ENCODE data around the gene THADA. TPM values are rescaled to one million over a fixed set of nuclear protein-coding genes. Genes with fewer than 3 reads are reported as not detected.

The THADA gene
- total RNA-seq, 2 experiments from 2014 or later: 31.2 to 32.3 TPM

GRCh38 chr2:43363120-43363519 lies 232.7 kb downstream of the THADA start:
- no TSS peak for BruUV-seq (replicated peaks)
- intact Hi-C loops (cut with micrococcal nuclease; ENCODE audit: unreplicated experiment): no loop called here
- CTCF ChIA-PET (ENCODE audit: unreplicated experiment): no interaction called here

DNA sequence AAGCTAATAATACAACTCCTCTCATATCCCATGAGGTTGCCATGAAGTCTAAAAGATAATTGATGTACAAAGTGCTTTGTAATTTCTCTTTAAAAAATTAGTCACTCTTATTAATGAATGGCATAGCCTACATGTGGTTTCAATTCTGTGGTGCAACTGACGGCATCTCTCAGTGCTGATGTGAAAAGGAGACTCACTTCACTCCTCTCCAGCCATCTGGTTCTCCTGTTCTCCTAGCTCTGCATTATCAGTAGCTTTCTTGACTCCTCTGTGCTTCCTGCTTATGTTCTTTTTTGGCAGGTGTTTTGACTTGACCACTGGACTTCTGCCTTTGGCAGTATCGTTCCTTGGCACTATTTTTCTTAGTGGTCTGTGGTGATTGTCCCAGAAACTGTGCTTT lies 234.6 kb downstream of the THADA start:
- Histone ChIP-seq H3K27ac (ENCODE audit: low read depth, low read length, poor library complexity, severe bottlenecking) (no peak overlapping the region), H2AFZ (ENCODE audit: low read length) (no peak overlapping the region), H3K36me3 (ENCODE audit: insufficient read depth, low read length) (no peaks in the 10 kb centered on the region), H4K20me1 (ENCODE audit: insufficient read depth, low read length) (no peaks in the 10 kb centered on the region), H3K79me2 (ENCODE audit: insufficient read depth, low read depth, low read length) (no peaks in the 10 kb centered on the region), H3K9me3 (ENCODE audit: low read length) (no peaks in the 10 kb centered on the region), H3K4me1 (ENCODE audit: insufficient read depth, low read length, poor library complexity, severe bottlenecking) (no peaks in the 10 kb centered on the region), H3K4me2 (ENCODE audit: low read length) (no peak overlapping the region), H3K9me2 (ENCODE audit: insufficient read depth, low read length) (no peaks in the 10 kb centered on the region), H3K4me3 (ENCODE audit: low read depth, low read length, poor library complexity, severe bottlenecking) (no peak overlapping the region)
- no peak for DNase-seq (ENCODE audit: low spot score)
- CTCF ChIA-PET (ENCODE audit: unreplicated experiment): no interaction called here
- intact Hi-C loops (cut with micrococcal nuclease; ENCODE audit: unreplicated experiment): no loop called here
- TF ChIP-seq, protein P1, sequence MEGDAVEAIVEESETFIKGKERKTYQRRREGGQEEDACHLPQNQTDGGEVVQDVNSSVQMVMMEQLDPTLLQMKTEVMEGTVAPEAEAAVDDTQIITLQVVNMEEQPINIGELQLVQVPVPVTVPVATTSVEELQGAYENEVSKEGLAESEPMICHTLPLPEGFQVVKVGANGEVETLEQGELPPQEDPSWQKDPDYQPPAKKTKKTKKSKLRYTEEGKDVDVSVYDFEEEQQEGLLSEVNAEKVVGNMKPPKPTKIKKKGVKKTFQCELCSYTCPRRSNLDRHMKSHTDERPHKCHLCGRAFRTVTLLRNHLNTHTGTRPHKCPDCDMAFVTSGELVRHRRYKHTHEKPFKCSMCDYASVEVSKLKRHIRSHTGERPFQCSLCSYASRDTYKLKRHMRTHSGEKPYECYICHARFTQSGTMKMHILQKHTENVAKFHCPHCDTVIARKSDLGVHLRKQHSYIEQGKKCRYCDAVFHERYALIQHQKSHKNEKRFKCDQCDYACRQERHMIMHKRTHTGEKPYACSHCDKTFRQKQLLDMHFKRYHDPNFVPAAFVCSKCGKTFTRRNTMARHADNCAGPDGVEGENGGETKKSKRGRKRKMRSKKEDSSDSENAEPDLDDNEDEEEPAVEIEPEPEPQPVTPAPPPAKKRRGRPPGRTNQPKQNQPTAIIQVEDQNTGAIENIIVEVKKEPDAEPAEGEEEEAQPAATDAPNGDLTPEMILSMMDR (conservative IDR thresholded peaks at IDR 0.05; ENCODE audit: low read length): no peak
- no peak for TF ChIP-seq EZH2phosphoT487 (IDR thresholded peaks at IDR 0.05; ENCODE audit: borderline replicate concordance, low read depth, low read length)
- no TSS peak for BruUV-seq (replicated peaks)
- POLR2A ChIA-PET: interaction anchor here (1.0 kb wide), 1 partner anchor 123 kb away, joined by 3 read pairs; no protein-coding TSS in a partner anchor

More at GRCh38 chr2:43363120-43363519, 232.7 kb downstream of the THADA start:
- no peak overlapping the region for H2AFZ ChIP-seq (ENCODE audit: low read length)
- no peaks in the 10 kb centered on the region for H3K79me2 ChIP-seq (ENCODE audit: insufficient read depth, low read depth, low read length)
- H3K9me3 ChIP-seq (ENCODE audit: low read length): no peaks in the 10 kb centered on the region
- H3K4me1 ChIP-seq (ENCODE audit: insufficient read depth, low read length, poor library complexity, severe bottlenecking): no peaks in the 10 kb centered on the region
- DNase-seq (ENCODE audit: low spot score): no peak
- H3K9me2 ChIP-seq (ENCODE audit: insufficient read depth, low read length): no peaks in the 10 kb centered on the region
- H3K27ac ChIP-seq (ENCODE audit: low read depth, low read length, poor library complexity, severe bottlenecking): no peak overlapping the region
- POLR2A ChIA-PET: no interaction called here
- H4K20me1 ChIP-seq (ENCODE audit: insufficient read depth, low read length): no peaks in the 10 kb centered on the region
- no peak overlapping the region for H3K4me3 ChIP-seq (ENCODE audit: low read depth, low read length, poor library complexity, severe bottlenecking)
- TF ChIP-seq, protein P1 (conservative IDR thresholded peaks at IDR 0.05; ENCODE audit: low read length): no peak
- TF ChIP-seq EZH2phosphoT487 (IDR thresholded peaks at IDR 0.05; ENCODE audit: borderline replicate concordance, low read depth, low read length): no peak
- H3K36me3 ChIP-seq (ENCODE audit: insufficient read depth, low read length): no peaks in the 10 kb centered on the region
- no peak overlapping the region for H3K4me2 ChIP-seq (ENCODE audit: low read length)

DNA sequence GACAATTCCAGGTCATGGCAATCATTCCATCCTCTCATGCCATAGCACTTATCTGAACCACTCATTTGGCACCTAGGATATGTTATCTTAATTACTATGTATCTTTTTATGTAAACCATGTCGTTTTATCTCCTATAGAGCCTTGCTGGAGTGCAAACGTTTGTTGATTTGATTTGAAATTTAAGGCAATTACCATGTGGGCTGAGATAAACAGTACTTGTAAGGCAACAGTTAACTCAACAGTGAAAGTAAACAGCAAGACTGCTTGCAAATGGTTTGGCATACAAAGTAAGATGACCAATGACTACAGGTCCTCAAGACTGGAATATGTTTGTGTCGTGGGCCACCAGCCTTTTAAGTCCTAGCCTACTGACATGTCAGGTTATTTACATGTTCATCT lies 235.7 kb downstream of the THADA start:
- H3K4me3 ChIP-seq (ENCODE audit: low read depth, low read length, poor library complexity, severe bottlenecking): no peak overlapping the region
- H3K36me3 ChIP-seq (ENCODE audit: insufficient read depth, low read length): no peaks in the 10 kb centered on the region
- TF ChIP-seq, protein P1 (conservative IDR thresholded peaks at IDR 0.05; ENCODE audit: low read length): no peak
- no peak for TF ChIP-seq EZH2phosphoT487 (IDR thresholded peaks at IDR 0.05; ENCODE audit: borderline replicate concordance, low read depth, low read length)
- no TSS peak for BruUV-seq (replicated peaks)
- ChIA-PET POLR2A (interaction anchor here (1.0 to 1.4 kb wide), 2 partner anchors 11 to 16 kb away, joined by 3 read pairs; no protein-coding TSS in a partner anchor), CTCF (ENCODE audit: unreplicated experiment) (no interaction called here)
- no peak overlapping the region for H3K4me2 ChIP-seq (ENCODE audit: low read length)
- H3K9me3 ChIP-seq (ENCODE audit: low read length): no peaks in the 10 kb centered on the region
- no peaks in the 10 kb centered on the region for H3K79me2 ChIP-seq (ENCODE audit: insufficient read depth, low read depth, low read length)
- DNase-seq (ENCODE audit: low spot score): no peak
- H3K9me2 ChIP-seq (ENCODE audit: insufficient read depth, low read length): no peaks in the 10 kb centered on the region
- no peaks in the 10 kb centered on the region for H4K20me1 ChIP-seq (ENCODE audit: insufficient read depth, low read length)
- no peak overlapping the region for H3K27ac ChIP-seq (ENCODE audit: low read depth, low read length, poor library complexity, severe bottlenecking)
- no peaks in the 10 kb centered on the region for H3K4me1 ChIP-seq (ENCODE audit: insufficient read depth, low read length, poor library complexity, severe bottlenecking)
- intact Hi-C loops (cut with micrococcal nuclease; ENCODE audit: unreplicated experiment): no loop called here
- no peak overlapping the region for H2AFZ ChIP-seq (ENCODE audit: low read length)

Data from OCI-LY7 (cell line).